Aorta (tissue), 5 donors: ENCODE measurements around the gene TSC2. TPM values are rescaled to one million over a fixed set of nuclear protein-coding genes. Genes with fewer than 3 reads are reported as not detected.

ENCODE experiments used
- ATAC-seq: fragments of 200-7000 bp; cut with Tn5 transposase; one replicate; pipeline ENCODE4 v1.9.1; 2022; ENCODE audit warnings: moderate library complexity; ENCODE audit not compliant: low FRiP score
- DNase-seq, 2 donors: peaks; one replicate each; pipeline ENCODE4 v3.0.0-alpha.2; 2020
- H3K27ac ChIP-seq, 2 donors: one replicate each; pipeline ENCODE4 v1.5.1; 2013; ENCODE audit warnings: low read length in 2 of 2, mild to moderate bottlenecking in 2 of 2, moderate library complexity in 2 of 2, control low read depth in 1 of 2, inconsistent platforms in 1 of 2, low read depth in 1 of 2
- H3K27me3 ChIP-seq, 2 donors: one replicate each; pipeline ENCODE4 v1.6.1; 2013; ENCODE audit warnings: control low read depth in 1 of 2, low read length in 1 of 2, mild to moderate bottlenecking in 1 of 2, moderate library complexity in 1 of 2; ENCODE audit not compliant: insufficient read depth in 2 of 2, control insufficient read depth in 1 of 2
- H3K36me3 ChIP-seq, 2 donors: one replicate each; pipeline ENCODE4 v1.6.1; 2013; ENCODE audit warnings: control low read depth in 1 of 2, low read length in 1 of 2, mild to moderate bottlenecking in 1 of 2; ENCODE audit not compliant: insufficient read depth in 2 of 2, control insufficient read depth in 1 of 2
- H3K4me1 ChIP-seq, 2 donors: one replicate each; pipeline ENCODE4 v1.6.1; 2013; ENCODE audit warnings: low read length in 2 of 2, control low read depth in 1 of 2, mild to moderate bottlenecking in 1 of 2, moderate library complexity in 1 of 2; ENCODE audit not compliant: insufficient read depth in 2 of 2, control insufficient read depth in 1 of 2
- H3K4me3 ChIP-seq, 2 donors: one replicate each; pipeline ENCODE4 v1.5.1; 2013; ENCODE audit warnings: low read length in 2 of 2, control low read depth in 1 of 2, mild to moderate bottlenecking in 1 of 2
- H3K9me3 ChIP-seq: one replicate; pipeline ENCODE4 v1.6.1; 2013; ENCODE audit warnings: mild to moderate bottlenecking, low read length; ENCODE audit not compliant: control insufficient read depth
- WGBS, 2 donors: extraction: QIAGEN DNeasy Blood & Tissue Kit; methylation state at CpG; one replicate each; pipeline ENCODE4 v1.1.7; 2013; 5-methylcytosine and 5-hydroxymethylcytosine counted together
- intact Hi-C, 2 donors: fragments of 100-400 bp; cut with DNase I; formaldehyde crosslinking; loops; one replicate each; pipeline versions ENCODE4 v1.14.2 to v1.15.0; 2022
- polyA plus RNA-seq, 2 donors: library from polyadenylated mRNA; stranded (reverse); fragments of 200-250 nt; gene quantifications; one replicate each; pipeline ENCODE4 v1.2.3, GENCODE V29; 2013
- total RNA-seq, 2 donors: library from RNA; stranded (reverse); fragmentation: NEBNext Ultra II Directional; extraction: Animal tissue kit (Norgen Biotek cat#: 25700); gene quantifications; one replicate each; pipeline ENCODE4 v1.2.1, GENCODE V29; 2021
- donor health status: healthy with polysubstance abuse.
- donor health status: Bipolar disorder and iron deficiency.
- donor health status: DM: no; HTN: no; CAD: no.
- donor health status: DM: no; HTN: no; CAD: no.
- donor health status: DM: yes; HTN: yes; CAD: no.

TSC2 gene
- total and polyA plus RNA-seq, 4 donors = 16.2 to 166 (median 119) TPM

GRCh38 chr16:2003231-2003826 lies 44.5 kb upstream of the TSC2 start:
- ATAC-seq (no peak), DNase-seq (no peak)
- H3K4me3 ChIP-seq = no peak overlapping the region
- no peak overlapping the region for H3K27ac ChIP-seq
- intact Hi-C loops = no loop called here
- 85 to 92% methylated on average over 8 of the region's 8 CpGs for WGBS, 2 donors
- no peaks in the 10 kb centered on the region for H3K4me1 ChIP-seq
- H3K27me3 ChIP-seq = no peaks in the 10 kb centered on the region
- no peaks in the 10 kb centered on the region for H3K9me3 ChIP-seq
- peaks cover 0 to 15% of the 10 kb centered on the region in 2 donors for H3K36me3 ChIP-seq

- Histone ChIP-seq H3K4me1 (no peaks in the 10 kb centered on the region), H3K9me3 (no peaks in the 10 kb centered on the region), H3K27me3 (no peaks in the 10 kb centered on the region), H3K27ac (no peak overlapping the region), H3K4me3 (no peak overlapping the region), H3K36me3 (peaks cover 0 to 15% of the 10 kb centered on the region in 2 donors)
- intact Hi-C loops = no loop called here
- ATAC-seq (peak; percentile 77), DNase-seq (peak; percentile 91 to 95)
- WGBS, 2 donors = 25 to 29% methylated on average over 36 of the region's 36 CpGs
Measured at GRCh38 chr16:2003827-2004641, 43.8 kb upstream of the TSC2 start.

GRCh38 chr16:2004795-2005517 lies 42.8 kb upstream of the TSC2 start:
- Histone ChIP-seq H3K4me1 (no peaks in the 10 kb centered on the region), H3K4me3 (no peak overlapping the region), H3K27ac (no peak overlapping the region), H3K27me3 (no peaks in the 10 kb centered on the region), H3K36me3 (peaks cover 0 to 13% of the 10 kb centered on the region in 2 donors), H3K9me3 (no peaks in the 10 kb centered on the region)
- DNase-seq (no peak), ATAC-seq (no peak)
- intact Hi-C loops = no loop called here
- WGBS, 2 donors = 84 to 85% methylated on average over 32 to 34 of the region's 34 CpGs

- H3K4me3 ChIP-seq = no peak overlapping the region
- H3K9me3 ChIP-seq = no peaks in the 10 kb centered on the region
- ATAC-seq (no peak), DNase-seq (no peak)
- intact Hi-C loops = no loop called here
- no peak overlapping the region for H3K27ac ChIP-seq
- WGBS, 2 donors = 75 to 78% methylated on average over 21 of the region's 21 CpGs
- no peaks in the 10 kb centered on the region for H3K4me1 ChIP-seq
- H3K36me3 ChIP-seq = peaks cover 0 to 12% of the 10 kb centered on the region in 2 donors
- no peaks in the 10 kb centered on the region for H3K27me3 ChIP-seq
Measured at GRCh38 chr16:2005646-2006045, 42.1 kb upstream of the TSC2 start.

- H3K27me3 ChIP-seq = no peaks in the 10 kb centered on the region
- H3K4me1 ChIP-seq = no peaks in the 10 kb centered on the region
- no peaks in the 10 kb centered on the region for H3K9me3 ChIP-seq
- no peak overlapping the region for H3K4me3 ChIP-seq
- peaks cover 0 to 9% of the 10 kb centered on the region in 2 donors for H3K36me3 ChIP-seq
- no peak overlapping the region for H3K27ac ChIP-seq
- 86 to 91% methylated on average over 8 of the region's 8 CpGs for WGBS, 2 donors
- intact Hi-C loops = no loop called here
- no peak for DNase-seq
- ATAC-seq = no peak
Measured at GRCh38 chr16:2006317-2006716, 41.5 kb upstream of the TSC2 start.

- DNase-seq (no peak), ATAC-seq (no peak)
- Histone ChIP-seq H3K4me1 (no peaks in the 10 kb centered on the region), H3K27ac (no peak overlapping the region), H3K36me3 (peaks cover 0 to 2% of the 10 kb centered on the region in 2 donors), H3K9me3 (no peaks in the 10 kb centered on the region), H3K4me3 (no peak overlapping the region), H3K27me3 (no peaks in the 10 kb centered on the region)
- 74 to 83% methylated on average over 14 to 16 of the region's 16 CpGs for WGBS, 2 donors
- intact Hi-C loops = no loop called here
Measured at GRCh38 chr16:2007081-2007836, 40.5 kb upstream of the TSC2 start.

- DNase-seq = no peak
Measured at GRCh38 chr16:2008009-2008526, 39.7 kb upstream of the TSC2 start.

GRCh38 chr16:2008631-2009163 lies 39.1 kb upstream of the TSC2 start:
- Histone ChIP-seq H3K9me3 (no peaks in the 10 kb centered on the region), H3K4me3 (peak overlapping the region; percentile 80 to 94), H3K36me3 (no peaks in the 10 kb centered on the region), H3K27me3 (no peaks in the 10 kb centered on the region), H3K4me1 (no peaks in the 10 kb centered on the region), H3K27ac (no peak overlapping the region)
- intact Hi-C loops = no loop called here
- no peak for ATAC-seq
- WGBS, 2 donors = 3 to 4% methylated on average over 23 of the region's 23 CpGs
- DNase-seq = no peak

More at GRCh38 chr16:2008009-2008526, 39.7 kb upstream of the TSC2 start:
- Histone ChIP-seq H3K4me1 (no peaks in the 10 kb centered on the region), H3K27me3 (no peaks in the 10 kb centered on the region), H3K9me3 (no peaks in the 10 kb centered on the region), H3K36me3 (no peaks in the 10 kb centered on the region), H3K4me3 (no peak overlapping the region), H3K27ac (no peak overlapping the region)
- intact Hi-C loops = no loop called here
- ATAC-seq = no peak
- WGBS, 2 donors = 67 to 68% methylated on average over 15 of the region's 15 CpGs
